ENCODE data around the gene KMO. TPM values are rescaled to one million over a fixed set of nuclear protein-coding genes. Genes with fewer than 3 reads are reported as not detected.

KMO gene
- total and polyA plus RNA-seq, 2 donors (not counting 3 experiments of a cell fraction or from before 2014, with no cell fraction given) = not detected

DNA sequence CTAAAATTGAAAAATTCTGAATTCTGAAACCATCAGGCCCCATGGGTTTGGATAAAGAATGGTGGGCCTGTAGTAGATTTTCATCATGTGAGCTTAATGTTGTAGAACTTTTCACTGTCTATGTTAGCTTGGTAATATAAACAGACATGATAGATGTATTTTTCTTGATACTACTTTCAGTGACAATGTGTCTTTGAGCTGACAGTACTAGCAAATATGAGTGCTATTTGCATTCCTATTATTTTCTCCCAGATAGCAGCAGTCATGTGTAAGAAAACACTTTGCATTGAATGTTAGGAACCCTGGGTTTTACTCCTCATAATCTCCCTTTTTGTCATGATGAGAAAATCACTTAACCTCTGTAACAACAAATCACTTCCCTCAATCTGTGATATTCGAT, 18.1 kb downstream of the KMO start:
- Histone ChIP-seq H3K9ac (replicated peaks; ENCODE audit: extremely low read depth, insufficient read depth, low read length) (no peak overlapping the region), H3K9me1 (replicated peaks; ENCODE audit: control insufficient read depth, extremely low read depth, insufficient read depth, low read length) (no peaks in the 10 kb centered on the region), H3K4me1 (ENCODE audit: control insufficient read depth, extremely low read depth, insufficient read depth, low read length) (no peaks in the 10 kb centered on the region), H3K79me2 (ENCODE audit: control insufficient read depth, insufficient read depth, low read length) (no peaks in the 10 kb centered on the region), H2AFZ (ENCODE audit: low read depth, low read length) (no peak overlapping the region), H3K27me3 (ENCODE audit: control insufficient read depth in 2 of 2, insufficient read depth in 2 of 2, low read length in 2 of 2) (peaks cover 0 to under 1% of the 10 kb centered on the region in 2 experiments), H3K4me3 (replicated peaks in 1 of 3; ENCODE audit: insufficient read depth in 1 of 3, low read depth in 1 of 3, low read length in 3 of 3) (no peak overlapping the region), H4K20me1 (replicated peaks; ENCODE audit: control insufficient read depth, extremely low read depth, insufficient read depth, low read length) (no peaks in the 10 kb centered on the region), H3K27ac (ENCODE audit: insufficient read depth, low read depth, low read length) (no peak overlapping the region), H3K4me2 (ENCODE audit: insufficient read depth, low read length) (no peak overlapping the region), H3K36me3 (ENCODE audit: control insufficient read depth in 2 of 2, extremely low read depth in 1 of 2, insufficient read depth in 2 of 2, low read length in 2 of 2) (no peaks in the 10 kb centered on the region), H3K9me3 (replicated peaks; ENCODE audit: control insufficient read depth, insufficient read depth, low read length) (no peaks in the 10 kb centered on the region)
- ChIA-PET POLR2A (no interaction called here), CTCF (interaction anchor here (0.9 kb wide), 1 partner anchor 9 kb away, joined by 3 read pairs; no protein-coding TSS in a partner anchor)
- dilution Hi-C loops (cut with MboI; ENCODE audit: extremely low pct_ligation_motif_present, low sequenced_read_pairs) (no loop called here), intact Hi-C loops (cut with micrococcal nuclease) (no loop called here)
- DNase-seq (ENCODE audit: low read depth, low spot score) (no peak), FAIRE-seq (no peak)
- no peak for TF ChIP-seq FOS (IDR thresholded peaks at IDR 0.05; ENCODE audit: borderline replicate concordance, insufficient read depth, low read length)
- BruUV-seq (replicated peaks) = no TSS peak

DNA sequence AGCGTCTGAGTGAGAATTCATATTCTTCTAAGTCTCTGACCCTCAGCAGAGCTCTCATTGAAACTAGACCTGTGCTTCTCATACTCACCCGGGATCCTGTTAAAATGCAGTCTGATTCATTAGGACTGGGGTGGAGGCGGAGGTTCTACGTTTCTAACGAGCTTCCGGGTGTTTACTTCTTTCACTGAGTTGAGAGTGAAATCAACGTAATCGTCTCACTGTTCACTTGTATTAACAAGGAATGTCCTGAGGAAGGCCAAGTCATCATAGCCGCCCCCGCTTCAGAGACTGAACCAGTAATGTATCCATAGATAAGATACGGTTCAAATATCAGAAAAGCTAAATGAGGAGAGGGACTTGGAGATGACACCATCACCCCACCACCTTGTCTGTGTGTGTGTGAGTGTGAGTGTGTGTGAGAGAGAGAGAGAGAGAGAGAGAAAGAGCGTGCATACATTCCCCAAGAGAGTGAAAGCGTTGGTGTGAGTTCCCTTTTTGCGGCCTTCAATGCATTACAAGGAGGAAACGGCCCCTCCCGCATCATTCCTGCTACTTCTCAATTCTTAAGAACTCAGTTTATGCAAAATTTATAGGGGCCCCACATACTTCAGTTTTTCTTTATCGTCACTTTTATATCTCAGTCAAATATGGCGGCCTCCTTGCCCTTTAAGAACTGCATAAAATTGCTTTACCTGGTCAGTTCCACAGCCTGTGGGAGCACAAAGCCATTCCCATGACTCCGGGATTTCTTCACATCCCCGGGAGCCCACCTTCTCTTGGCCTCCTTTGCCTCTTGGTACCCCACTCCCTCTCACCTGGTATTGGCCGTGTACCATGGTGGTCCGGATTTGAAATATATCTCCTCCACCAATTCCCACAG, 19.8 kb downstream of the KMO start:
- ChIA-PET POLR2A (no interaction called here), CTCF (no interaction called here)
- no TSS peak for BruUV-seq (replicated peaks)
- Histone ChIP-seq H3K27me3 (ENCODE audit: control insufficient read depth in 2 of 2, insufficient read depth in 2 of 2, low read length in 2 of 2) (no peaks in the 10 kb centered on the region), H3K27ac (ENCODE audit: insufficient read depth, low read depth, low read length) (no peak overlapping the region), H3K9me1 (replicated peaks; ENCODE audit: control insufficient read depth, extremely low read depth, insufficient read depth, low read length) (no peaks in the 10 kb centered on the region), H3K4me2 (ENCODE audit: insufficient read depth, low read length) (no peak overlapping the region), H3K4me3 (replicated peaks in 1 of 3; ENCODE audit: insufficient read depth in 1 of 3, low read depth in 1 of 3, low read length in 3 of 3) (no peak overlapping the region), H4K20me1 (replicated peaks; ENCODE audit: control insufficient read depth, extremely low read depth, insufficient read depth, low read length) (no peaks in the 10 kb centered on the region), H2AFZ (ENCODE audit: low read depth, low read length) (no peak overlapping the region), H3K9me3 (replicated peaks; ENCODE audit: control insufficient read depth, insufficient read depth, low read length) (no peaks in the 10 kb centered on the region), H3K4me1 (ENCODE audit: control insufficient read depth, extremely low read depth, insufficient read depth, low read length) (no peaks in the 10 kb centered on the region), H3K79me2 (ENCODE audit: control insufficient read depth, insufficient read depth, low read length) (no peaks in the 10 kb centered on the region), H3K9ac (replicated peaks; ENCODE audit: extremely low read depth, insufficient read depth, low read length) (no peak overlapping the region), H3K36me3 (ENCODE audit: control insufficient read depth in 2 of 2, extremely low read depth in 1 of 2, insufficient read depth in 2 of 2, low read length in 2 of 2) (no peaks in the 10 kb centered on the region)
- DNase-seq (ENCODE audit: low read depth, low spot score) = no peak
- TF ChIP-seq MYC (IDR thresholded peaks at IDR 0.05; ENCODE audit: low read depth, low read length) = no peak
- TF ChIP-seq, protein P1, sequence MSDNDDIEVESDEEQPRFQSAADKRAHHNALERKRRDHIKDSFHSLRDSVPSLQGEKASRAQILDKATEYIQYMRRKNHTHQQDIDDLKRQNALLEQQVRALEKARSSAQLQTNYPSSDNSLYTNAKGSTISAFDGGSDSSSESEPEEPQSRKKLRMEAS (IDR thresholded peaks at IDR 0.05; ENCODE audit: insufficient read depth, insufficient read length) = no peak
- TF ChIP-seq, protein P2, sequence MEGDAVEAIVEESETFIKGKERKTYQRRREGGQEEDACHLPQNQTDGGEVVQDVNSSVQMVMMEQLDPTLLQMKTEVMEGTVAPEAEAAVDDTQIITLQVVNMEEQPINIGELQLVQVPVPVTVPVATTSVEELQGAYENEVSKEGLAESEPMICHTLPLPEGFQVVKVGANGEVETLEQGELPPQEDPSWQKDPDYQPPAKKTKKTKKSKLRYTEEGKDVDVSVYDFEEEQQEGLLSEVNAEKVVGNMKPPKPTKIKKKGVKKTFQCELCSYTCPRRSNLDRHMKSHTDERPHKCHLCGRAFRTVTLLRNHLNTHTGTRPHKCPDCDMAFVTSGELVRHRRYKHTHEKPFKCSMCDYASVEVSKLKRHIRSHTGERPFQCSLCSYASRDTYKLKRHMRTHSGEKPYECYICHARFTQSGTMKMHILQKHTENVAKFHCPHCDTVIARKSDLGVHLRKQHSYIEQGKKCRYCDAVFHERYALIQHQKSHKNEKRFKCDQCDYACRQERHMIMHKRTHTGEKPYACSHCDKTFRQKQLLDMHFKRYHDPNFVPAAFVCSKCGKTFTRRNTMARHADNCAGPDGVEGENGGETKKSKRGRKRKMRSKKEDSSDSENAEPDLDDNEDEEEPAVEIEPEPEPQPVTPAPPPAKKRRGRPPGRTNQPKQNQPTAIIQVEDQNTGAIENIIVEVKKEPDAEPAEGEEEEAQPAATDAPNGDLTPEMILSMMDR (IDR thresholded peaks at IDR 0.05; ENCODE audit: extremely low read depth in 1 of 2, insufficient read depth in 1 of 2, low read depth in 1 of 2, low read length in 2 of 2) = no peak
- no peak for TF ChIP-seq EZH2 (IDR thresholded peaks at IDR 0.05; ENCODE audit: borderline replicate concordance, low read depth, low read length, severe bottlenecking)
- TF ChIP-seq POLR2A (IDR thresholded peaks at IDR 0.05; ENCODE audit: low read depth, low read length) = no peak
- no peak for TF ChIP-seq GATA2 (IDR thresholded peaks at IDR 0.05; ENCODE audit: insufficient read depth, insufficient read length, low read depth, low read length)
- TF ChIP-seq POLR2AphosphoS5 (IDR thresholded peaks at IDR 0.05; ENCODE audit: insufficient read depth, low read depth, low read length) = no peak
- no peak for TF ChIP-seq FOS (IDR thresholded peaks at IDR 0.05; ENCODE audit: borderline replicate concordance, insufficient read depth, low read length)
- TF ChIP-seq JUN (IDR thresholded peaks at IDR 0.05; ENCODE audit: borderline replicate concordance, insufficient read depth, insufficient read length, low read depth) = no peak
- intact Hi-C loops (cut with micrococcal nuclease) = no loop called here
- dilution Hi-C loops (cut with MboI; ENCODE audit: extremely low pct_ligation_motif_present, low sequenced_read_pairs) = no loop called here
- no peak for FAIRE-seq

Measured in endothelial cell of umbilical vein (primary cell).